OCI-LY1 (cell line): Measurements from ENCODE around the gene ASB6.

Experiments used
- H2AFZ ChIP-seq: fragments of 200-600 bp; sonication (generic), shearing (Covaris generic); 2 replicates; pipeline ENCODE4 v1.6.0; 2014; ENCODE audit warnings: antibody characterized with exemption, mild to moderate bottlenecking, low read length
- H3F3A ChIP-seq: fragments of 200-600 bp; sonication (generic), shearing (Covaris generic); 2 replicates; pipeline ENCODE4 v1.6.0; 2014; ENCODE audit warnings: mild to moderate bottlenecking, antibody characterized with exemption, low read length, moderate library complexity; ENCODE audit not compliant: insufficient read depth
- H3K27ac ChIP-seq: fragments of 200-600 bp; sonication (generic); 2 replicates; pipeline ENCODE4 v1.5.1; 2014; ENCODE audit warnings: low read length, mixed run types, mild to moderate bottlenecking, low read depth; ENCODE audit not compliant: poor library complexity, severe bottlenecking
- H3K27me3 ChIP-seq: fragments of 200-600 bp; sonication (generic); 2 replicates; pipeline ENCODE4 v1.6.0; 2014; ENCODE audit warnings: antibody characterized with exemption, mild to moderate bottlenecking, low read length, moderate library complexity; ENCODE audit not compliant: insufficient read depth
- H3K36me3 ChIP-seq: fragments of 200-600 bp; sonication (generic); 2 replicates; pipeline ENCODE4 v1.6.1; 2014; ENCODE audit warnings: mild to moderate bottlenecking, antibody characterized with exemption, low read length, moderate library complexity, mixed read lengths; ENCODE audit not compliant: insufficient read depth
- H3K4me1 ChIP-seq: fragments of 200-600 bp; sonication (generic); 2 replicates; pipeline ENCODE4 v1.5.1; 2014; ENCODE audit warnings: mild to moderate bottlenecking, low read length, moderate library complexity; ENCODE audit not compliant: insufficient read depth, severe bottlenecking
- H3K4me2 ChIP-seq: fragments of 200-600 bp; sonication (generic), shearing (Covaris generic); 2 replicates; pipeline ENCODE4 v1.6.1; 2014; ENCODE audit warnings: low read length
- H3K4me3 ChIP-seq: fragments of 200-600 bp; sonication (generic); 2 replicates; pipeline ENCODE4 v1.5.1; 2014; ENCODE audit warnings: low read length, low read depth, mild to moderate bottlenecking, mixed read lengths; ENCODE audit not compliant: poor library complexity, severe bottlenecking
- H3K79me2 ChIP-seq: fragments of 200-600 bp; shearing (Covaris generic); 2 replicates; pipeline ENCODE4 v1.6.1; 2016; ENCODE audit warnings: mixed run types, low read length, mixed read lengths; ENCODE audit not compliant: insufficient read depth
- H3K9ac ChIP-seq: fragments of 200-600 bp; sonication (generic), shearing (Covaris generic); 2 replicates; pipeline ENCODE4 v1.6.1; 2014; ENCODE audit warnings: mild to moderate bottlenecking, low read length, mixed read lengths
- H3K9me2 ChIP-seq: fragments of 200-600 bp; sonication (generic), shearing (Covaris generic); 2 replicates; pipeline ENCODE4 v1.6.1; 2014; ENCODE audit warnings: low read depth, mild to moderate bottlenecking, low read length, mixed read lengths
- H3K9me3 ChIP-seq: fragments of 200-600 bp; shearing (Covaris generic); 2 replicates; pipeline ENCODE4 v1.6.1; 2014; ENCODE audit warnings: low read length, mixed read lengths
- H4K20me1 ChIP-seq: fragments of 200-600 bp; sonication (generic), shearing (Covaris generic); 2 replicates; pipeline ENCODE4 v1.6.0; 2016; ENCODE audit warnings: mild to moderate bottlenecking, low read length; ENCODE audit not compliant: insufficient read depth
- CTCF ChIP-seq: fragments of 200-600 bp; sonication (generic), shearing (Covaris generic); IDR thresholded peaks from 2 replicates; pipeline ENCODE4 v1.5.1; 2017; ENCODE audit warnings: mild to moderate bottlenecking, antibody characterized with exemption, low read length, moderate library complexity, mixed read lengths
- EZH2 ChIP-seq: fragments of 200-600 bp; sonication (generic), shearing (Covaris generic); IDR thresholded peaks from 2 replicates; pipeline ENCODE4 v1.8.0; 2017; ENCODE audit warnings: borderline replicate concordance, mixed run types, mild to moderate bottlenecking, antibody characterized with exemption, low read length, moderate library complexity, mixed read lengths

ASB6 gene

GRCh38 chr9:129597355-129598088 lies 44.4 kb downstream of the ASB6 start:
- H3K27me3 ChIP-seq, result peaks cover 9% of the 10 kb centered on the region; the same call in 1 of the 2 replicates
- H3K9me3 ChIP-seq, result no peaks in the 10 kb centered on the region
- H3K4me2 ChIP-seq, result no peak overlapping the region
- H3K27ac ChIP-seq, result no peak overlapping the region
- no peaks in the 10 kb centered on the region for H3F3A ChIP-seq
- H3K36me3 ChIP-seq, result no peaks in the 10 kb centered on the region
- no peak overlapping the region for H3K4me3 ChIP-seq
- no peaks in the 10 kb centered on the region for H3K4me1 ChIP-seq
- H2AFZ ChIP-seq, result no peak overlapping the region
- H3K9ac ChIP-seq, result no peak overlapping the region
- H4K20me1 ChIP-seq, result no peaks in the 10 kb centered on the region
- H3K9me2 ChIP-seq, result no peaks in the 10 kb centered on the region
- TF ChIP-seq EZH2 (no peak), CTCF (no peak)
- H3K79me2 ChIP-seq, result no peaks in the 10 kb centered on the region

DNA sequence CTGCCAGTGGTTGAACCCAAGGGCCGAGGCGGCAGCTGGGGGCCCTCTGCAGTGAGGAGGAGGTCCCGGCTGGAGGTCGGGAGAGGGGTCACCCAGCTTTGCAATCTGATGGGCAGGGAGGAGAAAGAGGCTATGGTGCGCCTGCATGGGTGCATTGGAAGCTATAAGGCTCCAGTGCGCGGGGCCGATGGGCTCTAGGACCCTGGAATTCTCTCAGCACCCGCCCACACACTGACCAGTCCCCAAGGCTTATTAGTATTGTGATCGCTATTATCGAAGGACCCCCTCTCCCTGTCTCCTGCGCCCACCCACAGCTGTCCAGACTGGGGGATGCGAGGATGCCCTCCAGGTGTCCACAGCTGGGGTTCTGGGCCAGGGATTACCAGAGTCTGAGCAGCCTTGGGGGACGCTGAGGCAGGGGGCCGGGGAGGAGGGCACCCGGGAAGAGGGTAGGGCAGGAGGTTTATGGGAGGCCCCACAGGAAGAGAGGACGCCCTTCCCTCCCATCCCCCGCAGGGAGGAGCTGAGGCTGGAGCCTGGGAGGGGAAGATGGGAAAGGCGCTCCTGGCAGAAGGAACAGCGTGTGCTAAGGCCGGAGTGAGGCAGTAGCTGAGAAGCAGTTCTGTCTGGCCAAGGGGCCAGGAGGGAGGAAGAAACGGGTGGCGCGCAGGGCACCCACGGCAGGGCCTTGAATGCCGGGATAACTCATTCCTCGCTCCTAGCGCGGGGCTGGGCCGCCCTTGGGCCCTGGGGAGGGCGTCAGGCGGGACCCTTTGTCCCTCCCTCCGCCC lies 45.2 kb downstream of the ASB6 start:
- Histone ChIP-seq H2AFZ (no peak overlapping the region), H3F3A (no peaks in the 10 kb centered on the region), H3K9ac (no peak overlapping the region), H3K9me3 (no peaks in the 10 kb centered on the region), H3K4me2 (no peak overlapping the region), H3K27me3 (0 out of 2 replicates have a peak, but pooled peaks cover 8% of the 10 kb centered on the region), H3K4me1 (no peaks in the 10 kb centered on the region), H4K20me1 (no peaks in the 10 kb centered on the region), H3K4me3 (no peak overlapping the region), H3K36me3 (no peaks in the 10 kb centered on the region), H3K27ac (no peak overlapping the region), H3K9me2 (no peaks in the 10 kb centered on the region), H3K79me2 (no peaks in the 10 kb centered on the region)
- TF ChIP-seq CTCF (no peak), EZH2 (no peak)

DNA sequence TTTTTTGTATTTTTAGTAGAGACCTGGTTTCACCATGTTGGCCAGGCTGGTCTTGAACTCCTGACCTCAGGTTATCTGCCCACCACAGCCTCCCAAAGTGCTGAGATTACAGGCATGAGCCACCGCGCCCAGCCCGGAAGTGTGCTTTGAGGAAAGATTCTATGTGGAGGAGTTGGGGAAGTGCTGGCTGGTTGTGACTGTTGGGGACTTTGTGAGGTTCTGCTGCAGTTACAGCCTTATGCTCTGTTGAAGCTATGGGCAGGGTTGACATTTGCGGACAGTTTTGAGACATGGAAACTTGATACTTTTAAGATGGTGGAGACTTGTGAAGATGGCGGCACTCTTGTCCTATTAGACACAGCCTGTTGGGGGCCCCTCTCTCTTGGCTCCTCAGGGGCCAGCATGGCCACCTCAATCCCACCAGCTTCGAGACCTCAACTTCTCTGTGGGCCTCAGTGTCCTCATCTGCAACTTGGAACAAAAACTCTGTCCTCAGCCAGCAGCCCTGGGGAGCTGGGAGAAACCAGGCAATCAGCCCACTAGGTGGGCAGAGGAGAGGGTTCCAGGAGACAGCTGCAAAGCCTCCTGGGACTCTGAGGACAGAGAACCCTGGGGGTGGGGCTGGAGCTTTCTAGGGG lies 45.9 kb downstream of the ASB6 start:
- TF ChIP-seq EZH2 (no peak), CTCF (no peak)
- H3K4me3 ChIP-seq, result no peak overlapping the region
- no peak overlapping the region for H3K4me2 ChIP-seq
- no peaks in the 10 kb centered on the region for H3K9me3 ChIP-seq
- H3K9ac ChIP-seq, result no peak overlapping the region
- H3F3A ChIP-seq, result no peaks in the 10 kb centered on the region
- no peaks in the 10 kb centered on the region for H3K36me3 ChIP-seq
- no peak overlapping the region for H2AFZ ChIP-seq
- H3K79me2 ChIP-seq, result no peaks in the 10 kb centered on the region
- no peak overlapping the region for H3K27ac ChIP-seq
- no peaks in the 10 kb centered on the region for H3K9me2 ChIP-seq
- no peaks in the 10 kb centered on the region for H3K4me1 ChIP-seq
- H4K20me1 ChIP-seq, result no peaks in the 10 kb centered on the region
- 0 out of 2 replicates have a peak, but pooled peaks cover 8% of the 10 kb centered on the region for H3K27me3 ChIP-seq
